Large intestine (tissue), 3 donors: ENCODE results near the gene FYN. TPM values are rescaled to one million over a fixed set of nuclear protein-coding genes. Genes with fewer than 3 reads are reported as not detected.
"Not testable (repeated sequence)": the region's sequence is repeated elsewhere in the genome, so short reads cannot be mapped to it uniquely, and the experiment has no call there.

Experiments
- DNase-seq, 2 donors: peaks; one replicate each; pipeline versions ENCODE4 v3.0.0 to v3.0.0-alpha.2; 2013
- H3K27ac ChIP-seq: one replicate; pipeline ENCODE4 v1.5.1; 2013; ENCODE audit warnings: low read length
- H3K27me3 ChIP-seq: 2 replicates; pipeline ENCODE4 v1.6.1; 2013; ENCODE audit warnings: low read length; ENCODE audit not compliant: control insufficient read depth, insufficient read depth
- H3K36me3 ChIP-seq: 2 replicates; pipeline ENCODE4 v1.6.1; 2013; ENCODE audit warnings: low read length; ENCODE audit not compliant: control insufficient read depth, insufficient read depth
- H3K4me1 ChIP-seq: one replicate; pipeline ENCODE4 v1.6.1; 2013; ENCODE audit warnings: low read length; ENCODE audit not compliant: control insufficient read depth, insufficient read depth
- H3K4me3 ChIP-seq: one replicate; pipeline ENCODE4 v1.5.1; 2013; ENCODE audit warnings: low read length
- H3K9me3 ChIP-seq: one replicate; pipeline ENCODE4 v1.6.1; 2013; ENCODE audit warnings: mild to moderate bottlenecking, low read depth, low read length, moderate library complexity; ENCODE audit not compliant: control insufficient read depth
- WGBS: methylation state at CpG from one replicate; pipeline ENCODE4 v1.1.5; 2013; ENCODE audit warnings: low lambda C conversion rate; ENCODE audit not compliant: insufficient coverage; 5-methylcytosine and 5-hydroxymethylcytosine counted together
- polyA plus RNA-seq: library from polyadenylated mRNA; unstranded; fragments of 120-200 nt; gene quantifications from one replicate; pipeline ENCODE4 v1.2.1, GENCODE V29; 2013

Gene FYN
- polyA plus RNA-seq, 1 donor, result 46.0 TPM

GRCh38 chr6:111835398-111835797 is 37.9 kb downstream of the FYN start:
- not testable (repeated sequence) for H3K27ac ChIP-seq, H3K4me1 ChIP-seq, H3K9me3 ChIP-seq, H3K36me3 ChIP-seq, DNase-seq, H3K27me3 ChIP-seq, H3K4me3 ChIP-seq
- WGBS, result 20% methylated on average over 1 of the region's 7 CpGs

- no CpG with 5 or more reads among the region's 4 CpGs for WGBS
- DNase-seq, result no peak
- Histone ChIP-seq H3K9me3 (no peaks in the 10 kb centered on the region), H3K27me3 (peaks cover 2% of the 10 kb centered on the region), H3K4me1 (no peaks in the 10 kb centered on the region), H3K4me3 (no peak overlapping the region), H3K36me3 (no peaks in the 10 kb centered on the region), H3K27ac (no peak overlapping the region)
These were observed 38.9 kb downstream of the FYN start for GRCh38 chr6:111834356-111834755.

- H3K4me3 ChIP-seq, result no peak overlapping the region
- peaks cover 2% of the 10 kb centered on the region for H3K27me3 ChIP-seq
- no peaks in the 10 kb centered on the region for H3K9me3 ChIP-seq
- DNase-seq, result no peak
- no peaks in the 10 kb centered on the region for H3K4me1 ChIP-seq
- no peak overlapping the region for H3K27ac ChIP-seq
- H3K36me3 ChIP-seq, result no peaks in the 10 kb centered on the region
- no CpG with 5 or more reads among the region's 1 CpG for WGBS
These were observed 40.3 kb downstream of the FYN start for GRCh38 chr6:111832833-111833418.

- Histone ChIP-seq H3K9me3 (no peaks in the 10 kb centered on the region), H3K27me3 (peaks cover 2% of the 10 kb centered on the region), H3K4me3 (no peak overlapping the region), H3K4me1 (no peaks in the 10 kb centered on the region), H3K27ac (no peak overlapping the region), H3K36me3 (no peaks in the 10 kb centered on the region)
- no peak for DNase-seq
- WGBS, result no CpG with 5 or more reads among the region's 2 CpGs
These were observed 41.8 kb downstream of the FYN start for GRCh38 chr6:111831408-111831807.

- no peaks in the 10 kb centered on the region for H3K4me1 ChIP-seq
- WGBS, result no CpG with 5 or more reads among the region's 2 CpGs
- H3K4me3 ChIP-seq, result no peak overlapping the region
- no peaks in the 10 kb centered on the region for H3K36me3 ChIP-seq
- H3K27ac ChIP-seq, result no peak overlapping the region
- H3K9me3 ChIP-seq, result no peaks in the 10 kb centered on the region
- DNase-seq, result no peak
- peaks cover 2% of the 10 kb centered on the region for H3K27me3 ChIP-seq
These were observed 43.3 kb downstream of the FYN start for GRCh38 chr6:111829998-111830397.

- H3K4me1 ChIP-seq, result no peaks in the 10 kb centered on the region
- H3K36me3 ChIP-seq, result no peaks in the 10 kb centered on the region
- 72% methylated on average over 2 of the region's 3 CpGs for whole genome bisulfite sequencing
- no peak overlapping the region for H3K4me3 ChIP-seq
- H3K27ac ChIP-seq, result no peak overlapping the region
- H3K27me3 ChIP-seq, result peaks cover 2% of the 10 kb centered on the region
- H3K9me3 ChIP-seq, result no peaks in the 10 kb centered on the region
- no peak for DNase-seq
These were observed 43.7 kb downstream of the FYN start for GRCh38 chr6:111829581-111829980.

- Histone ChIP-seq H3K36me3 (no peaks in the 10 kb centered on the region), H3K27ac (no peak overlapping the region), H3K9me3 (no peaks in the 10 kb centered on the region), H3K27me3 (peaks cover 2% of the 10 kb centered on the region), H3K4me1 (no peaks in the 10 kb centered on the region), H3K4me3 (no peak overlapping the region)
- DNase-seq, result no peak
- WGBS, result no CpG with 5 or more reads among the region's 2 CpGs
These were observed 44.4 kb downstream of the FYN start for GRCh38 chr6:111828809-111829208.

GRCh38 chr6:111825439-111826086 is 47.7 kb downstream of the FYN start:
- Histone ChIP-seq H3K27ac (no peak overlapping the region), H3K9me3 (no peaks in the 10 kb centered on the region), H3K27me3 (peaks cover 2% of the 10 kb centered on the region), H3K4me3 (no peak overlapping the region), H3K4me1 (no peaks in the 10 kb centered on the region), H3K36me3 (no peaks in the 10 kb centered on the region)
- DNase-seq, result no peak
- 93% methylated on average over 3 of the region's 4 CpGs for WGBS

GRCh38 chr6:111824608-111825337 is 48.5 kb downstream of the FYN start:
- Histone ChIP-seq H3K27me3 (peaks cover 2% of the 10 kb centered on the region), H3K36me3 (no peaks in the 10 kb centered on the region), H3K4me3 (no peak overlapping the region), H3K27ac (no peak overlapping the region), H3K9me3 (no peaks in the 10 kb centered on the region), H3K4me1 (no peaks in the 10 kb centered on the region)
- WGBS, result no CpG with 5 or more reads among the region's 4 CpGs
- DNase-seq, result no peak

- no peaks in the 10 kb centered on the region for H3K4me1 ChIP-seq
- H3K4me3 ChIP-seq, result no peak overlapping the region
- WGBS, result 80% methylated on average over 3 of the region's 4 CpGs
- no peaks in the 10 kb centered on the region for H3K27me3 ChIP-seq
- peak overlapping the region; percentile 39 for H3K27ac ChIP-seq
- H3K9me3 ChIP-seq, result no peaks in the 10 kb centered on the region
- no peaks in the 10 kb centered on the region for H3K36me3 ChIP-seq
- DNase-seq, result no peak
These were observed 49.2 kb downstream of the FYN start for GRCh38 chr6:111823831-111824607.
